ENCODE results near the gene TANGO2. TPM values are rescaled to one million over a fixed set of nuclear protein-coding genes. Genes with fewer than 3 reads are reported as not detected.
A peak's percentile ranks its signal among the peaks of the same experiment; 100 is the strongest.

Gene TANGO2
- total and polyA plus RNA-seq, 10 of the 15 experiments (the other 5 are each of a cell fraction or from before 2014, with no cell fraction given), result 4.0 to 24.8 (median 20.9) TPM

DNA sequence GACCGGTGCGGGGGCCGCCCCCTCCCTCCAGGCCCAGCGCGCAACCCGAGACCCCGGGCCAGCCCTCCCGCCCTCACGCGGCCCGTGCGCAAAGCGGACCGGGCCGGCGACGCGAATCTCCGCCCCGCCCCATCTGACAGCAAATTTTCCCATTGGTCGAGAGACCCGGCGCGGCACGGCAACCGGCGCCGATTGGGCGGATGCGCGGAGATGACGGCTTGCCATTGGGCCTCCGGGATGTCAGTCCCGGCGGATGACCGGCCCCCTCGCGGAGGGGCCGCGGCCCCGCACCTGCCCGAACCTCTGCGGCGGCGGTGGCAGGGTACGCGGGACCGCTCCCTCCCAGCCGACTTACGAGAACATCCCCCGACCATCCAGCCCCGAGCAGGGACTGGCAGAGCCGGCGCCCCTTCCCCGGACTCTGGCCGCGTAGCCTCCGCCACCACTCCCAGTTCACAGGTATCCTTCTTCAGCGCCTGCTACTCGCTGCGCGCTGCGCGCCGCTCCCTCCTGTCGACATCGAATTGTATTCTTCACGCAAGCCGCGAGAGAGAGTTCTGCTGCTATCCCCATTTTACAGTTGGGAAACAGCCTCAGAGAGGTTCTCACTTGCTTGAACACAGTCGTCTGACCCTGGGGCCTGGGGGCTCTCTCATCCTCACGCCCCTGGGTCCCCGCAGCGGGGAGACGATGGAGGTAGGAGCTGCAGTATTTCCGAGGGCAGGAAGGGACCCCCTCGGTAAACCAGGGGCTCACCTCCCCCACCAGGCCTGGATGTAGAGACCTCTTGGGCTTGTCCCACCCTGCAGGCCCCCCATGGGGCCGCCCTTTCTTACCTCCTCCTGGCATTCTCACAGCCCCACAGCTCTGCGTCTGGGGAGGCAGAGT is 3.9 kb upstream of the TANGO2 start, which contains the start of gene ARVCF (continued):
- TF ChIP-seq SUPT20H (IDR thresholded peaks at IDR 0.05; ENCODE audit: borderline replicate concordance, control insufficient read depth, low read depth, low read length) (no peak), JUND (IDR thresholded peaks at IDR 0.05; ENCODE audit: low read depth, low read length) (no peak), CTCF (IDR thresholded peaks at IDR 0.05 in 2 of 3, conservative IDR thresholded peaks at IDR 0.05 in 1 of 3; ENCODE audit: control insufficient read depth in 2 of 3, extremely low read depth in 1 of 3, insufficient read depth in 1 of 3, low read depth in 3 of 3, low read length in 3 of 3) (peak in 1 of 3 experiments; percentile 26; a peak in 1 of 6 replicates), BRCA1 (IDR thresholded peaks at IDR 0.05; ENCODE audit: low read depth, low read length) (no peak), CREM (IDR thresholded peaks at IDR 0.05; ENCODE audit: low read depth) (peak; percentile 37; the same call in 1 of the 2 replicates), MTA2 (IDR thresholded peaks at IDR 0.05; ENCODE audit: low read depth) (no peak), PAX8 (IDR thresholded peaks at IDR 0.05) (no peak), DPF2 (IDR thresholded peaks at IDR 0.05) (peak; percentile 99), ASH2L (IDR thresholded peaks at IDR 0.05; ENCODE audit: borderline replicate concordance, low read depth) (no peak), HDGF (IDR thresholded peaks at IDR 0.05) (no peak), ZNF207 (IDR thresholded peaks at IDR 0.05; ENCODE audit: borderline replicate concordance) (no peak), KLF5 (IDR thresholded peaks at IDR 0.05; ENCODE audit: partially characterized antibody) (peak; percentile 13), EP300 (IDR thresholded peaks at IDR 0.05; ENCODE audit: borderline replicate concordance in 1 of 2, control insufficient read depth in 1 of 2, low read depth in 2 of 2, low read length in 2 of 2) (no peak), CREB1 (IDR thresholded peaks at IDR 0.05; ENCODE audit: low read depth) (peak; percentile 72), HDAC2 (IDR thresholded peaks at IDR 0.05) (no peak), RFX5 (IDR thresholded peaks at IDR 0.05; ENCODE audit: low read depth, low read length) (peak; percentile 96), SP1 (IDR thresholded peaks at IDR 0.05; ENCODE audit: low read depth, low read length) (peak; percentile 99), GATAD2B (conservative IDR thresholded peaks at IDR 0.05; ENCODE audit: low read depth) (peak; percentile 75; the same call in 1 of the 2 replicates), TARDBP (IDR thresholded peaks at IDR 0.05; ENCODE audit: borderline replicate concordance) (no peak), BHLHE40 (IDR thresholded peaks at IDR 0.05; ENCODE audit: borderline replicate concordance in 1 of 2, low read depth in 2 of 2, low read length in 1 of 2) (peak; percentile 38 to 76; a peak in 3 of 4 replicates), CEBPZ (IDR thresholded peaks at IDR 0.05; ENCODE audit: low read depth, low read length) (peak; percentile 21; the same call in 1 of the 2 replicates), NFYA (IDR thresholded peaks at IDR 0.05; ENCODE audit: borderline replicate concordance, low read depth, low read length) (peak; percentile 71), CHD4 (IDR thresholded peaks at IDR 0.05) (no peak), EED (IDR thresholded peaks at IDR 0.05; ENCODE audit: low read depth) (no peak), STAT3 (IDR thresholded peaks at IDR 0.05; ENCODE audit: low read depth, low read length) (no peak)
- TF ChIP-seq, protein P1, sequence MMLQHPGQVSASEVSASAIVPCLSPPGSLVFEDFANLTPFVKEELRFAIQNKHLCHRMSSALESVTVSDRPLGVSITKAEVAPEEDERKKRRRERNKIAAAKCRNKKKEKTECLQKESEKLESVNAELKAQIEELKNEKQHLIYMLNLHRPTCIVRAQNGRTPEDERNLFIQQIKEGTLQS (IDR thresholded peaks at IDR 0.05; ENCODE audit: borderline replicate concordance, extremely low read depth, low read depth, low read length), result no peak
